HG03521 (cell line): ENCODE data around the gene RBBP8NL.
"Not testable (repeated sequence)": the region's sequence is repeated elsewhere in the genome, so short reads cannot be mapped to it uniquely, and the experiment has no call there.

ENCODE experiments used
- ATAC-seq: cut with Tn5 transposase; IDR thresholded peaks from one replicate; pipeline ENCODE4 v1.9.1; 2021; ENCODE audit warnings: mild to moderate bottlenecking, moderate library complexity; ENCODE audit not compliant: unreplicated experiment

Gene RBBP8NL

DNA sequence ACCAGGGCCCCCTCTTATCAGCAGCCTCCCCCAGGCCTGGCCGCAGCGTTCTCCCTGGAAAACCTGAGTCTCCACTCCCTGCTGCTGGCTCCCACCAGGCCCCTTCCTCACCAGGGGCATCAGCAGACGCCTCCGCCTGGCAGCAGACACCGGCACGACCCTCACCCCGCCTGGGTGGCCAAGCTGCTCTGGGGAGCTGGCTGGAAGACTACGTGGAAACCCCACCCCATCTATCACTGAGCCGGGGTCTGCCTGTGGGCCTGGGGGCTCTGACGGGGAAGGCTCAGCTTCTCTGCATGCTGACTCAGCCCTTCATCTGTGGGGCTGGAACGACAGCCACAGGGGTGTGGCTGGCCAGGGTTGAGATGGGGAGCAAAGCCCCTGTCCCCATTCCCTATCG lies 19.1 kb upstream of the RBBP8NL start:
- no peak for ATAC-seq

DNA sequence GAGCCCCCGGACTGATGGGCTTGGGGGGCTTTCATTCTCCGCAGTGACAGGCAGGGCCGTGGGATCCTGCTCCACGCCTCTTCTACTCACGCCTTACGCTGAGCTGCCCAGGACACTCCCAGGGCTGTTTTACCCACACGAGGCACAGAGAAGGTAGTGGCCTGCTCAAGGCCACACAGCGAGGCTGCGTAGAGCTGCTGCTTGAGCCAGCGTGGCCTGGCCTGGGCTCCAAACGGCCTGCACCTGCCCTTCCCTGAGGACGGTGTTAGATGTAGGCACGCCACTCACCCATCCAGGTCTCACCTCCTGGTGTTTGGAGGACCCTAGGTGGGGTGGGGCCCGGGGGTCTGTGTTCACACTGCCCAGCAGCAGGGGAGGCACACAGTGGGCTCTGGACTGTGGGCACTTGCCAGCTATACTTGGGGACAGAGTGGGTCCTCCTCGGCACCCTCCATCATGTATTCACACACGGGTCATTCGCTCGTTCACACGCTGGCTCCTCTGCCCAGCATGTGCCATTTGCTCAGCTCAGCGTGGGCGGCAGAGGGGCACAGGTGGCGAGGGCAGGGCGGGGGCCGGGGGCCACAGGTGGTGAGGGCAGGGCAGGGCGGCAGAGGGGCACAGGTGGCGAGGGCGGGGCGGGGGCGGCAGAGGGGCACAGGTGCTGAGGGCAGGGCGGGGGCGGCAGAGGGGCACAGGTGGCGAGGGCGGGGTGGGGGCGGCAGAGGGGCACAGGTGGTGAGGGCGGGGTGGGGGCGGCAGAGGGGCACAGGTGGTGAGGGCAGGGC lies 18.4 kb upstream of the RBBP8NL start:
- no peak for ATAC-seq

DNA sequence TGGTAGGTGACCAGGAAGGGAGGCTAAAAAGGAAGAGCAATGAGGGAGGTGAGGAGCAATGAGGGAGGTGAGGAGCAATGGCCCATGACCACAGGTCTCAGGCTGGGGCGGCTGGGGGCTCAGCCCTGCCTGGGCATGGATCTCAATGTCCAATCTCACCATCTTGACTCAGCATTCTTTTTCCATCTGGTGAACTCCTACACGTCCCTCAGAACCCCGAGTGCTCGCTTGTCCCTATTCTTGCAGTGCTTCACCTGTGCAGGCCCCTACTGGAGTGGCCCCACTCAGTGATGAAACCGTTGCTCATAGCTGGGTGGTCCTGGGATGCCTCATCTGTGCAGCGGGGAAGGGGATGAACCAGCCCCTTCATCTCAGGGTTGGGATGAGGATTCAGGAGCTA lies 16.9 kb upstream of the RBBP8NL start:
- ATAC-seq, result no peak

DNA sequence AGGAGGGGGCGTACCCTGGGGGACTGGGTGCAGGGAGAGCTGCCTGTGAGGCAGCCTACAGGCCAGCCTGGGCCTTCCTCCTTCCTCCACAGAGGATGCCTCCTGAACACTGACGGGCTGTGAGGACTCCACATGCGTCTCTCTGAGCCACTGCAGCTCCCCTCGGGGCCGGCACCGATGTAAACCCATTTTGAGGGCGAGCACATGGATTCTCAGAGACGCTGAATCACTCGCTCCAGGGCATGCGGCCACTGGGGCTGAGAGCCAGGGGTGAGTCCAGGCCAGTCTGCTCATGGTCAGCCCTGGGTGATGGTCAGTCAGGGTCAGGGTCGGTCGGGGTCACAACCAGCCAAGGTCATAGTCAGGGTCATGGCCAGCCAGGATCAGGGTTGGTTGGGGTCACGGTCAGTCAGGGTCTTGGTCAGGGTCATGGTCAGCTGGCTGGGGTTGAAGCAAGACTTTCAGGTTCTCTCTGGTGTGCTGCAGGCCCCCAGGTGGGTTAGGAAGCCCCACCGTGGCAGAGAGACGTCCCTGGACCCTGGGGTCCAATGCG lies 14.7 kb upstream of the RBBP8NL start:
- ATAC-seq, result no peak

DNA sequence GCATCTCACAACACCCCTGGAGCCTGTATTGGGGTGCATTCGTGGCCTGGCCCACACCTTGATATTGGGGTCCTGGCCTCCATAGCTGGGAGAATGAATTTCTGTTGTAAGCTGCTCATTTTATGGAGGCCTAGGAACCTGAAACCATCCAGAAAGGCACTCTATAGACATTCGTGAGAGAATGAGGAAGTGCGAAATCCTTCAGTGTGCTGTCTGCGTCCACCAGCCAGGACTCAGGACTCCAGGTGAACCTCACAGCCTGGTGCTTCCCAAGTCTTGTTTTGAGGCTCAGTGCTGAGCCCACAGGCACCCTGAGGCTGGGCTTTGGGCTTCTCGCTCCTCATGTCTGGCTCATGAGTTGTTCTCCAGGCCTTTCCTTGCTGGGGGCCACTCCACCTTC lies 11.9 kb upstream of the RBBP8NL start:
- no peak for ATAC-seq

DNA sequence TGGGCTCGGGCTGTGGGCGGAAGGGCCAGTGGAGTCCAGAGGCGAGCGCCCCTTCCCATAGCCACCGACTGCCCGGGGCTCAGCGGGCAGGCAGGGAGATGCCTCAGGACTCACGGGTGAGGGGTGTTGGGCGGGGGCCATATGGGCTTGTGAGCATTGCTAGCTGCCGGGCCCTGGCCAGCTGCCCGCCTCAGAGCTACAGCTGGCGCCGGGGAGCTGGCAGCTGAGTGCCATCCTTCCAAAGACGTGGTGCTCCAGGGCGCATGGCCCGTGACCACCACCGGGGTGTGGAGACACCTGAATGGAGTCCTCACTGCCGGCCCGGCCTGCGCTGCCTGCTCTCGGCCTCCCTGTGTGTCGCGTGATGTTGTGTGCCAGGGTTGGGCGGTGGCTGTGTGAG lies 10.6 kb upstream of the RBBP8NL start:
- no peak for ATAC-seq

DNA sequence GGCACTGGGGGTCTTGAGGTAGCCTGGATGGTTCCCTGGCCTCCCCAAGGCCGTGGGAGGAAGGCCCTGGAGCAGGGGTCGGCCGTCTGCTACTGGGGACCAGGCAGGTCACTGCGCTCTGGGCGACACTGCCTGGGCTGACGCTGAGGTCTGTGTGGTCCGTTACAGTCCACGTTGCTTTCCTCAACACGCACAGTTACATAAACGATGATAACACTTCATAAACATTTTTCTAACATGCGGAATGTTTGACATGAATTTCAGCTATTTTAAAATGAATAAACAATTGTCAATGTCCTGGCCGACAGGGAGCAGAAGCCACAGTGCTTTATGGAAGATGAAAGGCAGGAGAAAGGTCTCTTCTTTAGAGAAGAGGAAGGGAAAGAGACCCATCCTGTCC lies 10.2 kb upstream of the RBBP8NL start:
- ATAC-seq, result no peak

DNA sequence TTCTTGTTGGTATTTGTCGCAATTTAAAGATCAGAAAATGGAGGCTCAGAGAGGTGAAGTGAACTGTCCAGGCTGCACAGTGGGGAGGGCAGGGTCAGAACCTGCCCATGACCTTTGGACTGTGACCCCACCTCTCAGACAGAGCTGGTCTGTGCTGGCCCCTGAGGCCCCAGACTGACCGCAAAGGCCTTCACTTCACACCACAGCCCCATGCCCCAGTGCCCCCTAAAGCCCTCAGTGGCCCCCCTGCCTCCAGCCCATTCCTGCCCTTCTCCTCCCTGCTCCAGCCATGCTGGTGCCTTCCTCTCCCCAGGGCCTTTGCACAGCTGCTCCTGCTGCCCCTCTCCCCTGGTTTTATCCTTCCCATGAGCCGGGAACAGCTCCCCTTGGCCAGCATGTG lies 9.4 kb upstream of the RBBP8NL start:
- ATAC-seq, result no peak

DNA sequence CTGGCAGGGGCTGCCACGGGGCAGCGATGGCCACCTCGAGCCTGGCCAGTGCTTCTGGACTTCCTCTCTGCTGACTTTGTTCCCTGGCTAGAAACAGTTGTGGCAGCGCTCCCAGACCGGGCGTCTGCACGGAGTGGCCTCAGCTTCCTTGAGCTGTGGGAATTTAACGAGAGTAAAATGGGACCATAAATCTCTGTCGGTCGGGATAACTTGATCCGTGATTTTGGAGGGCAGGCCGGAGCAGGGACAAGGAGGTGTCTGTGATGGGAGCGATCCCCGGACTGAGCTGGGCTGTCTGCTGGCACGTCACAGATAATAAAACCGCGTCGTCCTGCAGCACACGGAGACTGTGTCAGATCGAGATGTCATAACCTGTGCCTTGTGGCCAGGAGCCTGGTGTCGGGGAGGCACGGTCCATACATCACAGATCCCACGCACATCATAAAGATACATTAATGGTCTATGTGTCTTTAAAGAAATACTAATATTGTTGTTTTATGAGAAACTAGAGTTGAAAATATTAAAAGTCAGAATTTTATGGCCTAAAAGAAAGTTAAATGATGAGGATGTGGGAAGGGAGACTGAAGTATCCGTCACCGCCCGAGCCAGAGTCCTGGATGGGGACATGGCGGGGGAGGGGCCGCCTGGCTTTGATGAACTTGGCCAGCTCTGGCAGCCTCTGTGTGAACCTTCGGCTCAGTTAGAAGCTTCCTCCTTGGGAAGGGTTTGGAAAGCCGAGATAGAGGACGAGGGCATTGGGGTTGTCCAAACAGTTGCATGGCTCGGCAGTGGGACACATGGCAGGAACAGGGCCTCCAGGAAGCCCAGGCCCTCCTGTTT lies 6.5 kb upstream of the RBBP8NL start:
- ATAC-seq, result no peak

DNA sequence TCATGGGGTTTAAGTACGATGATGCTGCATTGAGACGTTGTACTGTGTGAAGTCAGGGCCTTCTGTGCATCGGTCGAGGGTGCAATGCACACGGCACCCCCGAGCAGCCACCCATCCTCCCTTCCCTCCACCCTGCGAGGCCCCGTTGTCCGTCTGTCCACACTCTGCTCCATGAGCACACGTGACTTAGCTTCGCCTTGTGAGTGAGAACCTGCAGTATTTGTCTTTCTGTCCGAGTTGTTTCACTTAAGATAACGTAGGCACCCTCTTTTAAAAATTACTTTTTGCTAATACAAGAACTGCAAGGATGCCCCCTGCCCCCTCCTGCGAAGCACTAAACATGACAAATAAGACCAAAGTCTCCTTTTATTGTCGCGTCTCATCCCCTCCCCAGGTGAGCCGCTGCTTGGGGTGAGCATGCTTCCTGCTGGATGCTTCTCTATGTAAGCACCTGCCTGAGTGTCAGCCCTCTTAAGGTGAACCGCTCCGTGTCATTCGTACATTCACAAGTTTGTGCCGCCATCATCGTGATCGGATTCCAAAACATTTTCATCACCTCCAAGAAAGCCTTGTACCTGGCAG lies 3.6 kb upstream of the RBBP8NL start:
- ATAC-seq, result no peak

DNA sequence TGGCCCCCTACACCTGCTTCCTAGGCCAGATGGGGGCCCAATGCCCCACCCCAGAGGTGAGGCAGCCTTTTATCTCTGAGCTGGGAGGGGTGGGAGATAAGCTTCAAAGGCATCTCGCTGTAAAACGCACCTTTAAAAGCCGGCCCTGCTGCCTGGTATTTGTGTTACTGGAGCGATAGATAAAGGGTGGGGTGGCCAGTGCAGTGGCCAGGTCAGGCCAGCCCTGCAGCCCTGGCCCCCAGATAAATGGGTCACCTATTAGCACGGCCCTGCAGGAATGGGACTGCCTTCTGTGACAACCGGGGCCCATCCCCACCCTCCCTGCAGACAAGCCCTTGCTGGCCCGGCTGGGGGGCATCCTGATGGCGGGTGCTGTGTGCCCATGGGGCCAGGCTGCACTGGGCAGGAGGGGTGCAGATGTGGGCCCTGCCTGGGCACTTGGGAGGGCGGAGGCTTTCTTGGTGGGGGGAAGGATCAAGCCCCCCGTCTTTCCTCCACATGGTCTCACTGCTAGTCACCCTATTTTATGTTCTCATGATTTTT lies 3.0 kb upstream of the RBBP8NL start:
- ATAC-seq, result no peak

DNA sequence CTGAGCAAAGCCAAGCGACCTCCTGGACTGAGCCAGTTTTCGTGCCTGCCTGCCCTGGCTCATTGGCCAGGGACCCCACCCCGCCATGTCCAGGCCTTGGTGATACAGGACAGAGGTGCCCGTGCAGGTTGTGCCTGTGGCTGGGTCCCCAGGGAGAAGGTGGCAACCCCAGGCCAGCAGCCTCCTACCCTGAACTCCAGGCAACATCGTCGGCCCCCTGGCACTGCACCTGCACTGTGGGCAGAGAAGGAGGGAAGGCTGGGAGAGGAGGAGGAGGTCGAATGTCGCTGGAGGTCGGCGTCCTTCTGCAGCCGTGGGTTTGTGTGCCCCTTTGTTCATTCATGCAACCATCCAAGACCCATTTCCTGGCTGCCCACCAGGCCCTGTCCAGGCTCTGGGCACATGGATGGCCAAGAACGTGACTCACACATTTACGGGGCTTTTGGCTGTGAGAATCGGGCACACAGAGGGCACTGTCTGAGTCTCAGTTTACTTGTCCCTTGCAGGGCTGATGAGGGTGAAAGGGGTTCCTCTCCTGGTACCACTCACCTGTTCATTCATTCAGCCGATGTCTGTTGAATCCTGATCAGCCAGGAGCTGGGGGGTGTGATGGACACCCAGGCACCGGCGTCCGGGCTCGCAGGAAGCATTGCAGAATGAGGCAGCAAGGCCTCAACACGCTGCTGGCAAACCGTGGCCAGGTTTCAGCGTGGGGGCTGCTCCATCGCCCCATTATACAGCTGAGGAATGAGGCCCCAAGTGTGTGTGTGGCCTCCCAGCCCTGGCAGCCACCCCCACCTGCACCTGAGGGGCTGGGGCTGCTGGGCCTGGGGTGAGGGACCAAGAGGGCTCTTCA lies 2.3 kb upstream of the RBBP8NL start:
- ATAC-seq, result no peak

DNA sequence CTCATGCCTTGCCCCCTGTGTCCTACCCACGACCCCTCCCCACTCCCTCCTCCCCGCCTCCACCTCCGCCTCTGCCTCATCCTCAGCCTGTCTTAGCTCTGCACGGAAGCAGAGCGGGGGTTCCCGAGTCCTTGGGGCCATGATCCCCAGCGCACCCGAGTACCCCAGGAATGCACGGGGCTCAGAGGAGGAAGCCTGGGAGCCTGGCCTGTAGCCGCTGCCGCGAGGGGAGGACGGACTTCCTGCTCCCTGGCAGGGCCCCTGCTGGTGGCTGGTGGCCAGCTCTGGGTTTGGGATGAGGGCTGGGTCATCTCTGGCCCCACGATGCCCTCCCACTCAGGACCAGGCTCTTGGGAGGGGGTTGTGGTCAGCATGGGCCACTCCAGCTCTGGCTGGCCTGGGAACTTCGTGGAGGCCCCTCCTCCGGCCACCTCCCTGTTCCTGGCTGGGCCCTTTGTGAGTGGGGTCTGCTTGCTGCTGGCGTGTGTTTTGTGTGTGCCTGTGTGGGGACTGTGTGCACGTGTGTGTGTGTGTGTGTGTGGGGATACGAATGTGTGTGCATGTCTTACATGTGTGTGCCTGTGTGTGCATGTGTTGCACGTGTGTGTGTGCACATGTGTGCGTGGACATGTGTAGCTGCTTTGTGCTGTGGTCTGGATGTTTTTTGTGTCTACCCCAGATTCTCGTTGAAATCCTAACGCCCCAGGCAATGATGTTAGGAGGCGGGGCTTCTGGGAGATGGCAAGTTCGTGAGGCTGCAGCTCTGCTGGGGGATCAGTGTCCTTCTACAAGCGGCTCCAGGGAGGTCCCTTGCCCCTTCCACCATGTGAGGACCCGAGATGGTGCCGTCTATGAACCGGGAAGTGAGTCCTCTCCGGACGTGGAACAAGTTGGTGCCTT lies 1.3 kb upstream of the RBBP8NL start:
- ATAC-seq, result no peak

DNA sequence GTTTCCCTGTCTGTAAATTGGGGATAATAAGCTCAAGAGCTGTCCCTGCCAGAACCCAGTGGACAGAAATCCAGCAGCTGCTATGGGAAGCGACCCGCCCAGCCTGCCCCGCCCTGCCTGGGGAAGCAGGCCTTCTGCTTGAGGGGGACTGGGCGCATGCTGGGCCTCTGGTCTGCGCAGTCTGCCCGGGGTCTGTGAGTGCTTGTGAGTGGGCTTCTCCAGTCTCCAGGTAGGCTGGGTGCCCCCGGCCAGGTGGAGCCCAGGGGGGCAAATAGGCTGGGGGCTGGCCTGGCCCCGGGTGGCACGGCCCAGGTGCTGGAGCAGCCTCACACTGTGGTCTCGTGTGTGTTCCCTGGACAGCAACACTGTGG lies 648 bp upstream of the RBBP8NL start:
- no peak for ATAC-seq

DNA sequence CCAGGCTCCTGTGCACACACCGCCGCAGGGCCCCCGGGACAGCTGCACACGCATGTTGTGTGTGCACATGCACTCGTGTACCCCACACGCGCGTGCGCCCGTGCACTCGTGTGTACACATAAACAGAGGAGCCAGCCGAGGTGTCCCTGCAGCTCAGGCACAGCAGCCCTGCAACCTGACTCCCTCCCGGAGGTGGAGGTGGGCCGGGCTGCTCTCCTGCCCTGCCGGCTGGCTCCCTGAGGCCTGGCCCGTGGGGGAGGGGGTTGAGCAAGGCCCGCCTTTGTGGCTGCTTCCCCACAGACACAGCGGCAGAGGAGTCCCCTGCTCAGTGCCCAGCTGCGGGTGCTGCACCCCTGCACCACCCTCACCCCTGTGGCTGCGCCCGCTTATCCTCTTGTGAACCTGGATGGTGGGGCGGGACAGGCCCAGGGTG lies 624 bp downstream of the RBBP8NL start:
- ATAC-seq, result no peak

DNA sequence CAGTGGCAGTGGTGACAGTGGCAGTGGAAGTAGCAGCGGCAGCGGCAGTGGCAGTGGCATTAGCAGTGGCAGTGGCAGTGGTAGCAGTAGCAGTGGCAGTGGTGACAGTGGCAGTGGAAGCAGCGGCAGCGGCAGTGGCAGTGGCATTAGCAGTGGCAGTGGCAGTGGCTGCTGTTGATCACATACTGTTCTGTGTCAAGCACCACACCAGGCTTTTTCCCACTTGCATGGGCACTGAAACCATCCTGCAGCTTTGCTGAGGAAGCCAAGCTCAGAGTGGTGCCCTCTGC lies 1.3 kb downstream of the RBBP8NL start:
- not testable (repeated sequence) for ATAC-seq

DNA sequence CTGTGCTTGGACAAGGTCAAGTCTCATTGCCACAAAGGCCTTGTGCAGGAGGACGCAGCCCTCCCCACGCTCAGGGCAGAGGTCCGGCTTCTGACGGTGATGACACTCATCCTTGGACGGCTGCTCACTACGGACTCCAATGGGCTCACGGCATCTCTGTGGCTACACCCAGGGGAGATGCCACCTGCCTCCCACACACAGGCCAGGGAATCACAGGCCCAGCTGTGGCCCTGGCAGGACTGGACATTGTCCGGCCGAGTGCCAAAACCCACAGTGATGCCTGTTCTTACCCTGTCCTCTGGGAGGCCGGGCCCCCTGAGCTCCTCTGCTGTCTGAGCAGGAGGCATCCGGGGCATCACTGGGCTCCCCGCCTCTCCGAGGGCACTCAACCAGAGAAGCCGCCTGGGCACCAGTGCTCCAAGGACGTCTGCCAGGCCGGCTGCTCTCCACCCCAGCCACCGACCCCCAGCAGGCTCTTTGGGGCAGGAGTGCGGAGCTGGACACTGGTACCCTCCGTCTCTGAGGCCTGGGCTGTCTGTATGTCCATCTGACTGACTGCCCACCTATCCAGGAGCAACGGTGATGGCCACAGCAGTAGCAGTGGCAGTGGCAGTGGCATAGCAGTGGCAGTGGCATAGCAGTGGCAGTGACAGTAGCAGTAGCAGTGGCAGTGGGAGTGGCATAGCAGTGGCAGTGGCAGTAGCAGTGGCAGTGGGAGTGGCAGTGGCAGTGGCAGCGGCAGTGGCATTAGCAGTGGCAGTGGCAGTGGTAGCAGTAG lies 1.9 kb downstream of the RBBP8NL start:
- no peak for ATAC-seq

DNA sequence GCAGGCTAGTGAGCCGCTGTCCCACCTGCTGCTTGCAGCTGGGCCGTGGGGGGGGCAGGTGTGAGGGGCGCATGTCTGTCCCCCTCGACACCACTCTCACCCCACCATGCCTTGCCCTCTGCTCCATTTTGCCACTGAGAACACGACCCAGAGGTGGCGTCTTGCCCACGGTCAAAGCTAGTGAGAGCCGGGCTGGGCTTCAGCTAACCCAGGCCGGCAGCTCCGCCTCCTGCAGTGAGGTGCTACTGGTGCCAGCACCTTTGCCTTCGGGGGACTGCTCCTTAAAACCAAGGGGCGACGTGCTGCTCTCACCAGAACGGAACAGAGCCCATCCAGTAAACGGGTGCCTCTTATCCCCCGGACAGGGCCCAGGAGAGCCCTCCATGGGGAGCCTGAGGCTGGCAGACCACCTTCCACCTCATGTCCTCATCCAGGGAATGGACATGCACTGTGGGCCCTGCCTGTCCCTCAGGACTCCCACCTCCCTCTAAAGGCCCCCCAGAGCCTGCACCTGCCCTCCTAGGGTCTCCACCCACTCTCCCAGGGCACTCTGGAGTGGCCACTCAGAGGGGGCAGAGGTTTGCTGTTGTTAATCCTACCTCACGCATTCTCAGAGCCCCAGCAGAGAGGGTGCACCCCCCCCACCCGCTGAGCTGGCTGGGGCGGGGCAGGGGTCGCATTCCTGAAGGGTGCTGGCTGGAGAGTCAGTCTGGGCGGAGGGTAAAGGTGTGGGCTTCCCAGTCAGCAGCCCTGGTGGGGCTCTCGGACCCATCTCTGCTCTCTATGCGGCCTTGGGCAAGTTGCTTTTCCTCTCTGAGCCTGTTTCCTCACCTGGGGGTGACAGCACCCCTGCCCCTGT lies 2.9 kb downstream of the RBBP8NL start:
- ATAC-seq, result no peak
